SH-SY5Y (cell line): ENCODE measurements around the gene ACTR2.

ENCODE experiments used
- GATA2 ChIP-seq: IDR thresholded peaks from 2 replicates; pipeline ENCODE4 v1.6.1; 2011; ENCODE audit warnings: mild to moderate bottlenecking, low read depth, low read length
- GATA3 ChIP-seq: IDR thresholded peaks from 2 replicates; pipeline ENCODE4 v1.6.1; 2011; ENCODE audit warnings: low read depth, mild to moderate bottlenecking, low read length, moderate library complexity

Gene ACTR2

DNA sequence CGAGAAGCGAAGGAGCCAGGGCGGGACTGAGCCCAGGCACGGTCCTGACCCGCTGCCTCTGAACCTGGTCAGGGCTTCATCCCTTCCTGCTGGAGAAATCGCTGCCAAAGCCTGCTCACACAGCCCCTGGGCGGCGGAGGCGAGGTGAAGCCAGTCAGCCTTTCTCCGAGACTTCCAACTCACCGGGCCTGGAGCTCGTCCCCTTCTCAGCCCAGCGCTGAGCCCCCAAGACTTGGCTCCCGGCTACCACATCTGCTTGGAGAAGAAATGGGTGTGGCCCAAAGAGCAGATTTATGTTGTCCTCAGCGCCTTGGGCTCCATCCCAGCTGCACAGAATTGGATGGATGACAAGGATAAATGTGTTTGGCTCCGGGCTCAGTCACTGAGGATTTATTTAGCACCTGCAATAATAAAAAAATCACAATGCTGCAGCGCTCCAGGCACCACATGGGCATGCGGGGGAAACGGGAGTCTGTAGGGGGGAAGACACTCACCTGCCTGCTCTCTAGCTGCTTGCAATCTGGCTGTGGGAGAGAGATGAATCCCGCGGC lies 64.9 kb downstream of the ACTR2 start:
- no peak for TF ChIP-seq GATA3
- no peak for TF ChIP-seq GATA2

- no peak for TF ChIP-seq GATA3
- no peak for TF ChIP-seq GATA2
Measured at GRCh38 chr2:65293376-65293775, 65.7 kb downstream of the ACTR2 start.

- TF ChIP-seq GATA2 (no peak), GATA3 (no peak)
Measured at GRCh38 chr2:65294136-65294535, 66.5 kb downstream of the ACTR2 start.

DNA sequence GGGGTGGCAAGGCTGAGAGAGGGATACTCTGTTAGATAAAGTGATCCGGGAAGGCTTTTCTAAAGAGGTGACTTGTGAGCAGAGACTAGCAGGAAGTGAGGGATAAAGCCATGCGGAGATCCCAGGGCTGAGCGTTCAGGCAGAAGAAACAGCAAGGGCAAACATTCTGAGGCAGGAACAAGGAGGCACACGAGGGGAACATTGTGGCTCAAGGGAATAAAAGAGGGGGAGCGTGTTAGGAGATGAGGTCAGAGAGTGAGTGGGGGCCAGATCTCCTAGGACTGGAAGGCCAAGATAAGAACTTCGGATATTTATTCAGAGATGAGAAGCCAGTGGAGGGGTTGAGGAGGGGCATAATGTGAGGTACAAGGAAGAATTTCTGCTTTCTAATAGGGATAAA lies 67.1 kb downstream of the ACTR2 start:
- TF ChIP-seq GATA3 (no peak), GATA2 (no peak)

DNA sequence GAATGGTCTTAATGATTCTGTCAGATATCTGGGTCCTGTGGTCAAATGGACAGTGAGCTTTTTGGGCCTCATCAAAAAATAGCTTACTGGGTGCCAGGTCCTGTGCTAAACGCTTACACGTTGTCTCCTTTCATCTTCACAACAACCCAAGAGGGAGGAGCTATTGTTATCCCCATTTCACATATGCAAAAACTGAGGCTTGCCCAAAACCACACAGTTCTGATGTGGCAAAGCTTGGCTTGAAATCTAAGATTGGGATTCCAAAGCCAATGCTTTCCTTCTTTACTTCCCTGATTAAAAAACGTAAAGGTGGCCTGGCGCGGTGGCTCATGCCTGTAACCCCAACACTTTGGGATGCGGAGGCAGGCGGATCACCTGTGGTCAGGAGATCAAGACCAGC lies 69.3 kb downstream of the ACTR2 start:
- no peak for TF ChIP-seq GATA3
- no peak for TF ChIP-seq GATA2

GRCh38 chr2:65297544-65297943 lies 69.9 kb downstream of the ACTR2 start:
- TF ChIP-seq GATA3: no peak
- TF ChIP-seq GATA2: no peak

DNA sequence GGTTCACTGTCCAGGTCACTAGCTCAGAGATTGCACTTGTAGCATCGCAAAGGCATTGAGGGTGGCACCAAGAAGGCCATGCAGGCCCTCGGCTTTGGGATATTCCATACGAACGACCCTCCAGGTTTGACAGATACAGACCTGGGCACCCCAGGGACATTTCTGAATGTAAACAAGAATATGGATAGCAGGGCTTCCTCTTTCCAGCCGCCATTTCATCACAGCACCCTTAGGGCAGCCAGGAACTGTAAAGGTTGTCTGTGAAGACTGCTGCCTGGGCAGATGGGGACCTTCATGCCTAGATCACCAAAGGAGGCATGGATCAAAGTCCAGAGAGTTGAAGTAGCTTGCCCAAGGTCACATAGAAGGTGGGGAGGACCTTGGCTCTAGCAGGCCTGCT lies 70.5 kb downstream of the ACTR2 start:
- TF ChIP-seq GATA2: no peak
- TF ChIP-seq GATA3: no peak

DNA sequence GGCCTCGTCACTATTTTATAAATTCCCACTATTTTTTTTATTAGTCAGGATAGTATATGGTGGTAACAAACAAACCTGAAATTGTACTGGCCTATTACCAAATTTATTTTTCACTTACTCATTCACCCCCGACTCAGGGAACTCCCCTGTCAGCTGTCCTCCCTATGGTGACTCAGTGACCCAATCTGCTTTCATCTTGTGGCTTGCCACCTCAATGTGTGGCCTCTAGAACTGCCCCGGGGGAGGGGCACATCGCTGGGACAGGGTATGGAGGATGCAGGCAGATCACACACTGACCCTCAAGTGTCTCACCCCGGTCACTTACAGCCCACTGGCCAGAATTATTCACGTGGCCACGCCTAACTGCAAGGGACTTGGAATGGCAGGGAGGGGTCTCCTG lies 71.6 kb downstream of the ACTR2 start:
- TF ChIP-seq GATA3 (no peak), GATA2 (no peak)

DNA sequence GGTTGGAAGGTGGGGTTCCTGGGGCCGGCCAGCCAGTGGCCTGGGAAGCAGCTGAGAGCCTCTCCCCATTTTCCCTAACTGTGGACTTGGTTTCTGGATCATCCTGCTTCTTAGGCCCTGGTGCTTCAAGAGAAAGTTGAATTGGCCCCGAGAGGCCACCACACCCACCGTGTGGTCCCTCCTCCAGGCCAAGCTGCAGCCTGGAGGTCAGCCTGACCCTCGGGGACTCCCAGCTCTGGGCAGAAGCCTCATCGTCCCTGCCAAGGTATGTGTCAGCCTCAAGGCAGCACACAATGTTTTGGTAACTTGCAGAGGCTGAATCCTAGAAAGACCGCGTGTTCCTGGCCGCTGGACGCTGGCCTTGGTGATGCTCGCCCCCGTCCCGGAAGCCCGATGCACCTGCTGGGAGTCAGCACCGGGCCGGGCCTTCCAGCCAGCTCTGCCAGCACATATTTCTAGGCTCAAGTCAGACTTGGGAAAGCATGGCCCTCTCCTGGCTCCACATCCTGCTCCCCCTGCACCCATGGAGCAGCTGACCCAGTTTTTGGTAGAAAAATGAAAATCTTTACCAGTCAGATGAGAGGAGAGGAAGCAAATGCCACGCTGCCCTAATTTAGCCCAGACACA lies 72.6 kb downstream of the ACTR2 start:
- TF ChIP-seq GATA3 (no peak), GATA2 (no peak)

DNA sequence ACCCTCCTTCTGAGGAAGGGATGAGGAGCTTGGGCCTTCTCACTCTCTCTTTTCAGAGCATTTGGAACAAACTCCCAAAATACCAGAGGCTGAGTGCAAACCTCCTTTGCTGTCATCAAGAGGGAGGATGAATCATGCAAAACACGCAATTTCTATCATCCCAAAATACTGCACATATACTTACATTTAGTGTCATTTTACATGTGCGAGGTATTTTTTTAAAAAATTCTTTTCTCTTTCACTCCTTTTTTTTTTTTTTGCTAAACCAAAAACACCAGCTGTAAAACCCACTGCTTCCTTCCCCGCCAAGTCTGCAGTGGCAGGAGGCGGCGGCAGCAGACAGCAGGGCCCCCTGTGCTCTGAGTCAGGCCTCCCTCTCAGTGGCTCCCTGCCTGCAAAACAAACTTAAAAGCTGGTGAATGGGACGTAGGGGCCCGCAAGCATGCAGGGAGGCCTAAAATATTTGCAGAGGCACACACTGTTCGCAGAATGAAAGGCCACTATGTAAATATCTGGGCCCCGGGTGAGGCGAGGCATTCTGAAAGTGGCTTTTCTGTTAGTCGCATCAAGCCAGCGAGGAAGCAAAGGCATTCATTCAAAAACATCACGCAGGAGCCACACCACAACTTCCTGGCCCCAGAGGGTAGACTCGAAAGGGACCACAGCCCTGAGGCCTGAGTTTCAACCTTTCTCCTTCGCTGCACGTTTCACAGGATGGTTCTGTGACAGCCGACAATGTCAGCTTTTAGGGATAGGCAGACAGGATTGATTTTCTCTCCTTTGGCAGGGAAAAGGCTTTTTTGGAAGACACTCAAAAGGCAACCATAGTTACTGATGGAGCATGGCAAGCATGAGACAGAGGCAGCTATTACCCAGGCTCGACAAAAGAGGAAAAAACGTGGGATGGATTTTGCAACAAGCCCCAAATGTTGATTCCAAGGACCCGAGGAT lies 73.4 kb downstream of the ACTR2 start:
- TF ChIP-seq GATA3 (no peak), GATA2 (no peak)

DNA sequence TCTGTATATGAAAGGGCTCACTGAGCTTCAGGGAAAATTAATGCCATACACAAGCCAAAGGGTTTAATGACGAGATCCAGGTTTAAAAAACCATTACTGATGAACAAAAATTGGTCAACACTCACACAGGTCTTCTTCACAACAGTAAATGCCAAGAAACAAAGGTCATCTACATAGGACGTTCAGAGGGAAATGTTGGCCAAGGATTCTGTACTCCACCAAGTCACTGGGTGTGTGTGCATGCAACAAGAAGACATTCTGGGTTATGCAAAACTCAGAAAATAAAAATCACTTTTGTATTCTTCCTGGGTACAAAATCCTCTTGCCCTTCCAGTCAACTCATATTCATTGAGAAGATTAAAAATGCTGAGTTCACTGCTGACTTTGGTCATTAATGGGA lies 78.3 kb downstream of the ACTR2 start:
- TF ChIP-seq GATA2 (no peak), GATA3 (no peak)

DNA sequence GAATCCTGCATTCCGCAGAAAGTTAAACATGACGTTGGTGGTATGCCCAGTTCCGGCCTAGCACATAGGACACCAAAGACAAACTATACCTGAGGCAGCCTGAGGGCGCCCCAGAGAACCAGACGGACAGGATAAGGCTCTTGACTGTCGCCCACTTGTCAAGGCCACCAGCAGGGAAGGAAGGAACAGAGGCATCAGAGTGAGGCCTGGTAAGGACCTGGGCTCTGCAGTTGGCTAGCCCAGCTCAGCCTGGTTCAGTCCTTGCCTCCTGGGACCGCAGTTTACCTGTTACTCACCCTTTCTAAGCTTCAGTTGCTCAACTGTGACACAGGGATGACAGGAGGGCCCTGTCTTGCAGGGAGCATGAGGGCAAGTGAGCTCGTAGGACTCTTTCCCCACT lies 82.1 kb downstream of the ACTR2 start:
- TF ChIP-seq GATA2 (no peak), GATA3 (no peak)

DNA sequence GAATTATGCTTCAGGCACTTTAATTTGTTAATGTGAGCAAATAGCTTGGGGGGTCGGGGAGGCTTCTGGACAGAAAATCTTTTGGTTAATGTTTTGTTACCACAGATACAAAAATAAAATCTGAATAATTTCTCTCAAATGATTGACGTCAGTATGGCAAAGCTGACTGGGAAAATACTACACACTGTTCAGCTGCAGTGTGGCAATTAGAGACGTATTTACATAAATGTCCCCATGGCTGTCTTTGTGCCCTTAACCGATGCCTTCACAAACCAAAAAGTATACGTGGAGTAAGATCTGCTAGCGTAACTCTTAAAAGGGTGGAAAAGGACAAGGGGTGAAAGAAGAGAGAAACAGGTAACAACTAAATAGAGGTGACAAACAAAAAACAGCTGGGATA lies 83.4 kb downstream of the ACTR2 start:
- TF ChIP-seq GATA3 (no peak), GATA2 (no peak)

- no peak for TF ChIP-seq GATA2
- no peak for TF ChIP-seq GATA3
Measured at GRCh38 chr2:65311596-65311995, 84.0 kb downstream of the ACTR2 start.
